HepG2 (cell line): ENCODE data around the gene SUB1. TPM values are rescaled to one million over a fixed set of nuclear protein-coding genes. Genes with fewer than 3 reads are reported as not detected.

Experiments
- ATAC-seq: fragments of 200-7000 bp; cut with Tn5 transposase; 3 replicates; pipeline ENCODE4 v1.9.1; 2020; ENCODE audit warnings: mild to moderate bottlenecking, moderate library complexity
- BruUV-seq: library from RNA; stranded (reverse); fragments of 400-500 nt; replicated peaks from 2 replicates; lab custom pipeline; 2021; lab: Mats Ljungman, UMichigan
- CTCF ChIA-PET: fragments of 300-600 bp; formaldehyde crosslinking; extraction: SDS; loops from one replicate; lab custom pipeline; 2021; ENCODE audit warnings: low total read pairs, inconsistent platforms, low intra/inter-chr PET ratio; lab: Yijun Ruan, JAX
- POLR2A ChIA-PET: fragments of 350-600 bp; sonication (Branson Sonifier 250); formaldehyde crosslinking; loops from one replicate; lab custom pipeline; 2020; ENCODE audit warnings: antibody characterized with exemption, inconsistent platforms; lab: Yijun Ruan, JAX
- DNase-seq: peaks from one replicate; pipeline ENCODE4 v3.0.0-alpha.2; 2015; ENCODE audit warnings: low spot score
- FAIRE-seq: peaks from 3 replicates; lab custom pipeline; 2011; peaks lifted over from hg19 to GRCh38; lab: Jason Lieb, UNC
- H2AFZ ChIP-seq: one replicate; pipeline ENCODE4 v1.6.1; 2011; ENCODE audit warnings: low read length, inconsistent platforms
- H3K27ac ChIP-seq: fragments of 300-600 bp; 3 replicates; pipeline ENCODE4 v1.8.0; 2011; ENCODE audit warnings: mixed run types, mild to moderate bottlenecking, mixed read lengths, low read length, inconsistent platforms; ENCODE audit not compliant: insufficient read depth; ENCODE audit errors: extremely low read length
- H3K27me3 ChIP-seq, 2 experiments: fragments of 200-600 bp in 1 of 2; 2 replicates in 1 of 2; 3 replicates in 1 of 2; pipeline versions ENCODE4 v1.6.0 to v1.8.0; 2011; ENCODE audit warnings: low read length in 2 of 2, mild to moderate bottlenecking in 2 of 2, moderate library complexity in 2 of 2, inconsistent platforms in 1 of 2; ENCODE audit not compliant: insufficient read depth in 2 of 2, control insufficient read depth in 1 of 2
- H3K36me3 ChIP-seq, 2 experiments: fragments of 200-600 bp in 1 of 2; replicated peaks in 1 of 2; 2 replicates in 1 of 2; 3 replicates in 1 of 2; pipeline versions ENCODE4 v1.5.1 to v1.8.0; 2011; ENCODE audit warnings: low read length in 2 of 2, inconsistent platforms in 1 of 2; ENCODE audit not compliant: insufficient read depth in 2 of 2, control insufficient read depth in 1 of 2
- H3K4me1 ChIP-seq: 2 replicates; pipeline ENCODE4 v1.5.1; 2012; ENCODE audit warnings: low read length, inconsistent platforms; ENCODE audit not compliant: insufficient read depth
- H3K4me2 ChIP-seq: 2 replicates; pipeline ENCODE4 v1.6.0; 2011; ENCODE audit warnings: low read depth, low read length, inconsistent platforms
- H3K4me3 ChIP-seq, 3 experiments: fragments of 200-600 bp in 1 of 3; sonication (generic), shearing (Covaris generic) in 1 of 3; replicated peaks in 1 of 3; 2 replicates each; pipeline ENCODE4 v1.5.1; 2011 to 2016; ENCODE audit warnings: low read length in 3 of 3, inconsistent platforms in 2 of 3, low read depth in 2 of 3, mild to moderate bottlenecking in 2 of 3, control low read depth in 1 of 3, mixed read lengths in 1 of 3; ENCODE audit not compliant: insufficient read depth in 1 of 3
- H3K79me2 ChIP-seq: one replicate; pipeline ENCODE4 v1.6.1; 2011; ENCODE audit warnings: low read length, inconsistent platforms; ENCODE audit not compliant: insufficient read depth
- H3K9ac ChIP-seq: 2 replicates; pipeline ENCODE4 v1.6.0; 2011; ENCODE audit warnings: mild to moderate bottlenecking, low read depth, low read length, inconsistent platforms; ENCODE audit not compliant: insufficient read depth
- H3K9me3 ChIP-seq: 2 replicates; pipeline ENCODE4 v1.5.1; 2012; ENCODE audit warnings: mild to moderate bottlenecking, low read length
- H4K20me1 ChIP-seq: 2 replicates; pipeline ENCODE4 v1.6.0; 2011; ENCODE audit warnings: inconsistent platforms, mild to moderate bottlenecking, low read length, moderate library complexity; ENCODE audit not compliant: insufficient read depth
- EZH2 ChIP-seq: conservative IDR thresholded peaks from 2 replicates; pipeline ENCODE4 v1.6.1; 2012; ENCODE audit warnings: mild to moderate bottlenecking, low read depth, low read length, moderate library complexity
- KLF13 ChIP-seq: sonication (generic); formaldehyde crosslinking; IDR thresholded peaks from 2 replicates; pipeline ENCODE4 v1.4.0; 2020; ENCODE audit warnings: mild to moderate bottlenecking, missing genetic modification reagents
- SMC3 ChIP-seq: IDR thresholded peaks from 2 replicates; pipeline ENCODE4 v1.6.1; 2011; ENCODE audit warnings: low read length, improper control_type of control experiment
- ZKSCAN8 ChIP-seq: IDR thresholded peaks from 2 replicates; pipeline ENCODE4 v1.6.1; 2016; ENCODE audit warnings: borderline replicate concordance, missing genetic modification reagents, missing compliant biosample characterization
- ZNF607 ChIP-seq: sonication (generic); formaldehyde crosslinking; IDR thresholded peaks from 2 replicates; pipeline ENCODE4 v1.5.1; 2020; ENCODE audit warnings: missing genetic modification reagents, mild to moderate bottlenecking, borderline replicate concordance
- ZNF749 ChIP-seq: sonication (generic); formaldehyde crosslinking; IDR thresholded peaks from 2 replicates; pipeline ENCODE4 v1.8.0; 2022; ENCODE audit warnings: mild to moderate bottlenecking, missing genetic modification reagents, moderate library complexity, borderline replicate concordance
- WGBS: methylation state at CpG from one replicate; pipeline ENCODE4 v1.1.6; 2017; ENCODE audit warnings: low lambda C conversion rate; 5-methylcytosine and 5-hydroxymethylcytosine counted together
- in situ Hi-C: cut with HindIII; loops from 2 replicates; pipeline ENCODE4 v1.10.0; 2017; ENCODE audit warnings: low pct_unique_long_range_greater_than_20kb; ENCODE audit not compliant: extremely low pct_ligation_motif_present
- intact Hi-C: fragments of 100-400 bp; cut with micrococcal nuclease; formaldehyde crosslinking; loops from one replicate; pipeline ENCODE4 v1.10.0; 2022; ENCODE audit not compliant: unreplicated experiment
- polyA plus RNA-seq, 8 experiments: library from polyadenylated mRNA; depleted of rRNA in 3 of 8; stranded (reverse) in 7 of 8; unstranded in 1 of 8; fragments of >200 nt; fragmentation: Illumina TruSeq in 4 of 8; extraction: Trizol in 4 of 8; gene quantifications; 2 replicates each; pipeline versions ENCODE4 v1.2.1 to v1.2.3, GENCODE V29; 2011 to 2016; ENCODE audit warnings: low read depth in 4 of 8, missing spikeins in 1 of 8, mixed read lengths in 1 of 8; ENCODE audit not compliant: insufficient read depth in 1 of 8
- total RNA-seq, 5 experiments: library from RNA; depleted of rRNA; stranded (reverse); fragments of >200 nt; fragmentation: Illumina TruSeq; extraction: Trizol; gene quantifications; 2 replicates each; pipeline ENCODE4 v1.2.3, GENCODE V29; 2016; ENCODE audit warnings: low read depth in 1 of 5
- TF ChIP-seq, protein P1 (sequence below): IDR thresholded peaks from 2 replicates; pipeline ENCODE4 v1.6.1; 2016; ENCODE audit warnings: control low read depth
- TF ChIP-seq, protein P2 (sequence below): sonication (generic); formaldehyde crosslinking; IDR thresholded peaks from 2 replicates; pipeline ENCODE4 v1.5.1; 2020; ENCODE audit warnings: mild to moderate bottlenecking, moderate library complexity, missing genetic modification reagents
- TF ChIP-seq, protein P3 (sequence below): sonication (generic); formaldehyde crosslinking; IDR thresholded peaks from 2 replicates; pipeline ENCODE4 v1.4.0; 2020; ENCODE audit warnings: missing genetic modification reagents
- TF ChIP-seq, protein P4 (sequence below): sonication (generic); formaldehyde crosslinking; IDR thresholded peaks from 2 replicates; pipeline ENCODE4 v1.8.0; 2023; ENCODE audit warnings: mild to moderate bottlenecking, missing genetic modification reagents

Gene SUB1
- total and polyA plus RNA-seq, 2 of the 13 experiments (the other 11 are each of a cell fraction or from before 2014, with no cell fraction given): 182 to 693 TPM

DNA sequence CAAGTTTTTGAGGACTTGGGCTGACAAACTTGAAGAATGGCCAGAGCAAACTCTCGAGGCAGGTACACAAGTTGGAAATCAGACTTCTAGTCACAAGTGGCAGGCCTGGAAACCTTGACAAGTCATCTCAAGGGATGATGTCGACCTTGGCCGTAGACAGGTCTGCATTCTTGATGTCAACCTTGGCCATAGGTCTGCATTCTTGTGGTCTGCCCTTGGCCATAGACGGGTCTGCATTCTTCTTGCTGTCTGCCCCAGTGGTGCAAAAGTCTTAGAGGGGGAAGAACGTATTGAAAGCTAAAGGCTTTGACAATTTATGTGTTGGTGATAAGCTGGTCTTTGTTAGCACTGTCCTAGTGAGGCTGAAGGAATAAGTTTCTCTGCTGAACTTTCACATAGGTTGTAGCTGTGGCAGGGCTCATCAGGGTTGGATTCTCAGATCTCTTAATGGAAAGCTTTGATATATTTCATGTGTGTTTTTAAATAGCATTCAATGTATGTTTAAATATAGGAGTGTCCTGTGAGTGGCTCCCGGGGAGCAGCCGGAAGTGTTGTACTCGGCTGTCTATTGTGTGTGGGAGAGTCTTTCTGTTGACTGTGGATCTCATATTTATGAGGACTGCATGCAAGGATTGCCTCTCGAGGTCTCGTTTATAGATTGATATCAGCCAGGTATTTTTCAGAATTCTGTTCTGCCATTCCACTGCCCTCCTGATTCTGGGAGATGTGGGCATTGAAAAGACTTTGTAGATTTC is 27.0 kb downstream of the SUB1 start:
- ATAC-seq: peak; percentile 7; the same call in 2 of the 3 replicates
- Histone ChIP-seq H3K4me3 (no peak overlapping the region), H2AFZ (no peak overlapping the region), H3K79me2 (no peaks in the 10 kb centered on the region), H3K4me1 (no peaks in the 10 kb centered on the region), H3K9ac (no peak overlapping the region), H3K9me3 (no peaks in the 10 kb centered on the region), H4K20me1 (no peaks in the 10 kb centered on the region), H3K4me2 (no peak overlapping the region), H3K27ac (no peak overlapping the region), H3K36me3 (peaks cover 0 to 3% of the 10 kb centered on the region in 2 experiments; a peak in 2 of 5 replicates)
- ChIA-PET CTCF (interaction anchor here (1.0 to 2.9 kb wide), 4 partner anchors 22 to 165 kb away, joined by 3 to 33 read pairs (median 6); no protein-coding TSS in a partner anchor), POLR2A (interaction anchor here (1.0 kb wide), 1 partner anchor 123 kb away, joined by 4 read pairs; no protein-coding TSS in a partner anchor)
- BruUV-seq: no TSS peak
- in situ Hi-C loops: loop anchor here (5.0 kb wide), 1 partner anchor 125 kb away; no protein-coding TSS in a partner anchor
- intact Hi-C loops: loop anchor here (2.0 to 10.0 kb wide), 2 partner anchors 212 to 302 kb away; no protein-coding TSS in a partner anchor
- DNase-seq: no peak
- 67% methylated on average over 10 of the region's 10 CpGs for WGBS
- FAIRE-seq: no peak
- no peak for TF ChIP-seq EZH2
- TF ChIP-seq, all 625 proteins: peak for 0
- no peaks in the 10 kb centered on the region for H3K27me3 ChIP-seq

DNA sequence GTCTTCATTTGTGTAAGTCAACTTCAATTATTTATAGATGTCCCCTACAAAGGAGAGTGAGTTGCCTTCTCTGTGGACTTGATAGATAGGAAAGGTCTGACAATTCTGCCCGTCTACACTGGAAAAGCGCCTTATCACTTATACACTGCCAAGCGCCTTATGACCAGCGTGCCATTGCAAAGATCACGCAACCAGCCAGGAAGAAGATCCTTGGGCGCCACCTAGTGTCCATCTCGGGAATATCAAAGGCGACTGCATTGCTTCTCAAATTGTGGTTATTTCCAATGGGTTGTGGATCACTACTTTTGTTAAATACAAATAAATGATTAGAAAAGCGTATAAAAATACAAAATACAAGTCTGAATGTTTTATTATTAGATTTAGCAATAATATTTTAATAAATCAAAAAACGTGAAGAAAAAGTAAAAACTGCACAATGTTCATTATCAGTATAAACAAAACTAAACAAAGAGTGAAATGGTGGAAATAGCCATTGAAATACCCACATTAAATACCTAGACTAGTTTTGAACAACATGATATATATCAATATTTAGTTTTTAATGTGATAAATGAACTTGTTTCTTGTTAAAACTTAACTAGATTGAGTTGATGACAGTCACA is 27.8 kb downstream of the SUB1 start:
- H2AFZ ChIP-seq: no peak overlapping the region
- H3K9me3 ChIP-seq: no peaks in the 10 kb centered on the region
- no peaks in the 10 kb centered on the region for H3K79me2 ChIP-seq
- BruUV-seq: no TSS peak
- peak; percentile 79 for FAIRE-seq
- WGBS: 10% methylated on average over 10 of the region's 10 CpGs
- H3K27me3 ChIP-seq: no peaks in the 10 kb centered on the region
- CTCF ChIA-PET: interaction anchor here (0.8 to 2.9 kb wide), 4 partner anchors 23 to 166 kb away, joined by 3 to 33 read pairs (median 6); no protein-coding TSS in a partner anchor
- no peak overlapping the region for H3K4me3 ChIP-seq
- no peaks in the 10 kb centered on the region for H4K20me1 ChIP-seq
- H3K4me1 ChIP-seq: no peaks in the 10 kb centered on the region
- peak; percentile 66 for DNase-seq
- POLR2A ChIA-PET: no interaction called here
- H3K4me2 ChIP-seq: no peak overlapping the region
- in situ Hi-C loops (loop anchor here (5.0 kb wide), 1 partner anchor 126 kb away; no protein-coding TSS in a partner anchor), intact Hi-C loops (loop anchor here (1.0 to 10.0 kb wide), 3 partner anchors 124 to 302 kb away; no protein-coding TSS in a partner anchor)
- no peak overlapping the region for H3K27ac ChIP-seq
- no peak overlapping the region for H3K9ac ChIP-seq
- peak; percentile 65 for ATAC-seq
- no peaks in the 10 kb centered on the region; a peak in 1 of 5 replicates for H3K36me3 ChIP-seq
- TF ChIP-seq, protein P1, sequence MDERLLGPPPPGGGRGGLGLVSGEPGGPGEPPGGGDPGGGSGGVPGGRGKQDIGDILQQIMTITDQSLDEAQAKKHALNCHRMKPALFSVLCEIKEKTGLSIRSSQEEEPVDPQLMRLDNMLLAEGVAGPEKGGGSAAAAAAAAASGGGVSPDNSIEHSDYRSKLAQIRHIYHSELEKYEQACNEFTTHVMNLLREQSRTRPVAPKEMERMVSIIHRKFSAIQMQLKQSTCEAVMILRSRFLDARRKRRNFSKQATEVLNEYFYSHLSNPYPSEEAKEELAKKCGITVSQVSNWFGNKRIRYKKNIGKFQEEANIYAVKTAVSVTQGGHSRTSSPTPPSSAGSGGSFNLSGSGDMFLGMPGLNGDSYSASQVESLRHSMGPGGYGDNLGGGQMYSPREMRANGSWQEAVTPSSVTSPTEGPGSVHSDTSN (CRISPR knock-in tag): no peak
- TF ChIP-seq KLF13 (CRISPR knock-in tag) (no peak), SMC3 (peak; percentile 95), ZNF607 (CRISPR knock-in tag) (no peak), ZNF749 (CRISPR knock-in tag) (no peak), ZKSCAN8 (CRISPR knock-in tag) (no peak)
- TF ChIP-seq, protein P2, sequence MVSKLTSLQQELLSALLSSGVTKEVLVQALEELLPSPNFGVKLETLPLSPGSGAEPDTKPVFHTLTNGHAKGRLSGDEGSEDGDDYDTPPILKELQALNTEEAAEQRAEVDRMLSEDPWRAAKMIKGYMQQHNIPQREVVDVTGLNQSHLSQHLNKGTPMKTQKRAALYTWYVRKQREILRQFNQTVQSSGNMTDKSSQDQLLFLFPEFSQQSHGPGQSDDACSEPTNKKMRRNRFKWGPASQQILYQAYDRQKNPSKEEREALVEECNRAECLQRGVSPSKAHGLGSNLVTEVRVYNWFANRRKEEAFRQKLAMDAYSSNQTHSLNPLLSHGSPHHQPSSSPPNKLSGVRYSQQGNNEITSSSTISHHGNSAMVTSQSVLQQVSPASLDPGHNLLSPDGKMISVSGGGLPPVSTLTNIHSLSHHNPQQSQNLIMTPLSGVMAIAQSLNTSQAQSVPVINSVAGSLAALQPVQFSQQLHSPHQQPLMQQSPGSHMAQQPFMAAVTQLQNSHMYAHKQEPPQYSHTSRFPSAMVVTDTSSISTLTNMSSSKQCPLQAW: no peak
- TF ChIP-seq, protein P3, sequence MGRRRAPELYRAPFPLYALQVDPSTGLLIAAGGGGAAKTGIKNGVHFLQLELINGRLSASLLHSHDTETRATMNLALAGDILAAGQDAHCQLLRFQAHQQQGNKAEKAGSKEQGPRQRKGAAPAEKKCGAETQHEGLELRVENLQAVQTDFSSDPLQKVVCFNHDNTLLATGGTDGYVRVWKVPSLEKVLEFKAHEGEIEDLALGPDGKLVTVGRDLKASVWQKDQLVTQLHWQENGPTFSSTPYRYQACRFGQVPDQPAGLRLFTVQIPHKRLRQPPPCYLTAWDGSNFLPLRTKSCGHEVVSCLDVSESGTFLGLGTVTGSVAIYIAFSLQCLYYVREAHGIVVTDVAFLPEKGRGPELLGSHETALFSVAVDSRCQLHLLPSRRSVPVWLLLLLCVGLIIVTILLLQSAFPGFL (CRISPR knock-in tag): no peak
- TF ChIP-seq, protein P4, sequence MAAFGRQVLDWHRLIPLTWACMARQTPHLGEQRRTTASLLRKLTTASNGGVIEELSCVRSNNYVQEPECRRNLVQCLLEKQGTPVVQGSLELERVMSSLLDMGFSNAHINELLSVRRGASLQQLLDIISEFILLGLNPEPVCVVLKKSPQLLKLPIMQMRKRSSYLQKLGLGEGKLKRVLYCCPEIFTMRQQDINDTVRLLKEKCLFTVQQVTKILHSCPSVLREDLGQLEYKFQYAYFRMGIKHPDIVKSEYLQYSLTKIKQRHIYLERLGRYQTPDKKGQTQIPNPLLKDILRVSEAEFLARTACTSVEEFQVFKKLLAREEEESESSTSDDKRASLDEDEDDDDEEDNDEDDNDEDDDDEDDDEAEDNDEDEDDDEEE (CRISPR knock-in tag): no peak
